Endothelial cell of umbilical vein (primary cell): Measurements from ENCODE around the gene FAM83F. TPM values are rescaled to one million over a fixed set of nuclear protein-coding genes. Genes with fewer than 3 reads are reported as not detected.

Experiments
- BruUV-seq: library from RNA; stranded (reverse); fragments of 400-500 nt; replicated peaks from 2 replicates; lab custom pipeline; 2021; lab: Mats Ljungman, UMichigan
- CTCF ChIA-PET: fragments of 300-600, 350-600 bp; sonication (Branson Sonifier 250); formaldehyde crosslinking; loops from one replicate; lab custom pipeline; 2021; ENCODE audit warnings: antibody characterized with exemption, inconsistent platforms; lab: Charles Lee
- POLR2A ChIA-PET: fragments of 300-600, 350-600 bp; sonication (Branson Sonifier 250); formaldehyde crosslinking; loops from one replicate; lab custom pipeline; 2021; ENCODE audit warnings: antibody characterized with exemption, inconsistent platforms; lab: Charles Lee
- DNase-seq: peaks from one replicate; pipeline ENCODE4 v3.0.0-alpha.2; 2011; ENCODE audit warnings: low read depth, low spot score
- FAIRE-seq: peaks from 2 replicates; lab custom pipeline; 2011; peaks lifted over from hg19 to GRCh38; lab: Jason Lieb, UNC
- H2AFZ ChIP-seq: 2 replicates; pipeline ENCODE4 v1.6.0; 2012; ENCODE audit warnings: low read depth, low read length, control low read depth, inconsistent platforms
- H3K27ac ChIP-seq: 2 replicates; pipeline ENCODE4 v1.5.1; 2011; ENCODE audit warnings: low read depth, mild to moderate bottlenecking, control low read depth, low read length, moderate library complexity; ENCODE audit not compliant: insufficient read depth
- H3K27me3 ChIP-seq, 2 experiments: 2 replicates each; pipeline versions ENCODE4 v1.6.0 to v1.6.1; 2011; ENCODE audit warnings: low read length in 2 of 2, mixed read lengths in 1 of 2; ENCODE audit not compliant: control insufficient read depth in 2 of 2, insufficient read depth in 2 of 2
- H3K36me3 ChIP-seq, 2 experiments: 2 replicates in 1 of 2; 3 replicates in 1 of 2; pipeline ENCODE4 v1.5.1; 2011; ENCODE audit warnings: low read length in 2 of 2, mild to moderate bottlenecking in 1 of 2, moderate library complexity in 1 of 2; ENCODE audit not compliant: control insufficient read depth in 2 of 2, insufficient read depth in 2 of 2; ENCODE audit errors: extremely low read depth in 1 of 2
- H3K4me1 ChIP-seq: 3 replicates; pipeline ENCODE4 v1.5.1; 2011; ENCODE audit warnings: mild to moderate bottlenecking, low read length; ENCODE audit not compliant: control insufficient read depth, insufficient read depth; ENCODE audit errors: extremely low read depth
- H3K4me2 ChIP-seq: 2 replicates; pipeline ENCODE4 v1.6.1; 2011; ENCODE audit warnings: low read length, control low read depth, mixed read lengths; ENCODE audit not compliant: insufficient read depth
- H3K4me3 ChIP-seq, 3 experiments: fragments of 200-600 bp in 1 of 3; sonication (generic), shearing (Covaris generic) in 1 of 3; replicated peaks in 1 of 3; 2 replicates each; pipeline ENCODE4 v1.5.1; 2011 to 2016; ENCODE audit warnings: control low read depth in 3 of 3, low read length in 3 of 3, mild to moderate bottlenecking in 2 of 3, inconsistent platforms in 1 of 3, low read depth in 1 of 3, moderate library complexity in 1 of 3; ENCODE audit not compliant: insufficient read depth in 1 of 3
- H3K79me2 ChIP-seq: 2 replicates; pipeline ENCODE4 v1.6.0; 2012; ENCODE audit warnings: low read length, inconsistent platforms; ENCODE audit not compliant: control insufficient read depth, insufficient read depth
- H3K9ac ChIP-seq: replicated peaks from 2 replicates; pipeline ENCODE3; 2011; ENCODE audit warnings: low read length, control low read depth; ENCODE audit not compliant: insufficient read depth; ENCODE audit errors: extremely low read depth
- H3K9me1 ChIP-seq: replicated peaks from 3 replicates; pipeline ENCODE4 v1.6.0; 2011; ENCODE audit warnings: mild to moderate bottlenecking, low read length; ENCODE audit not compliant: control insufficient read depth, insufficient read depth; ENCODE audit errors: extremely low read depth
- H3K9me3 ChIP-seq: replicated peaks from 2 replicates; pipeline ENCODE4 v1.5.1; 2012; ENCODE audit warnings: low read length, inconsistent platforms; ENCODE audit not compliant: control insufficient read depth, insufficient read depth
- H4K20me1 ChIP-seq: replicated peaks from 2 replicates; pipeline ENCODE3; 2011; ENCODE audit warnings: mild to moderate bottlenecking, low read length; ENCODE audit not compliant: control insufficient read depth, insufficient read depth; ENCODE audit errors: extremely low read depth
- CTCF ChIP-seq, 2 donors: IDR thresholded peaks; 1 replicate in 1 of 2; 2 replicates in 1 of 2; pipeline ENCODE4 v1.5.1; 2011; ENCODE audit warnings: low read length in 2 of 2, mild to moderate bottlenecking in 2 of 2, moderate library complexity in 2 of 2, control low read depth in 1 of 2, inconsistent platforms in 1 of 2, low read depth in 1 of 2; ENCODE audit not compliant: insufficient read depth in 1 of 2; ENCODE audit errors: extremely low read depth in 1 of 2
- EZH2 ChIP-seq: IDR thresholded peaks from 2 replicates; pipeline ENCODE4 v1.6.1; 2012; ENCODE audit warnings: borderline replicate concordance, low read depth, mild to moderate bottlenecking, moderate library complexity, low read length, inconsistent platforms; ENCODE audit not compliant: severe bottlenecking
- FOS ChIP-seq: IDR thresholded peaks from 2 replicates; pipeline ENCODE4 v1.6.1; 2011; ENCODE audit warnings: mild to moderate bottlenecking, low read length, moderate library complexity, borderline replicate concordance; ENCODE audit not compliant: insufficient read depth
- GATA2 ChIP-seq: IDR thresholded peaks from 2 replicates; pipeline ENCODE4 v1.7.0; 2011; ENCODE audit warnings: low read depth, mild to moderate bottlenecking, moderate library complexity, mixed read lengths, low read length; ENCODE audit not compliant: insufficient read length, insufficient read depth
- JUN ChIP-seq: IDR thresholded peaks from 2 replicates; pipeline ENCODE4 v1.6.1; 2011; ENCODE audit warnings: borderline replicate concordance, low read depth; ENCODE audit not compliant: insufficient read length, insufficient read depth
- MAX ChIP-seq: IDR thresholded peaks from 2 replicates; pipeline ENCODE4 v1.6.1; 2011; ENCODE audit not compliant: insufficient read depth, insufficient read length
- MYC ChIP-seq: IDR thresholded peaks from one replicate; pipeline ENCODE4 v1.6.1; 2011; ENCODE audit warnings: mild to moderate bottlenecking, low read depth, low read length
- POLR2A ChIP-seq: IDR thresholded peaks from 2 replicates; pipeline ENCODE4 v1.6.1; 2012; ENCODE audit warnings: low read depth, mild to moderate bottlenecking, control low read depth, low read length
- POLR2AphosphoS5 ChIP-seq: IDR thresholded peaks from 2 replicates; pipeline ENCODE4 v1.6.1; 2012; ENCODE audit warnings: low read depth, mild to moderate bottlenecking, control low read depth, low read length, moderate library complexity; ENCODE audit not compliant: insufficient read depth
- dilution Hi-C: fragments of 300-500 bp; cut with MboI; formaldehyde crosslinking; loops from one replicate; pipeline ENCODE4 v1.15.0; 2019; ENCODE audit warnings: low sequenced_read_pairs; ENCODE audit not compliant: extremely low pct_ligation_motif_present
- intact Hi-C: fragments of 100-400 bp; cut with micrococcal nuclease; formaldehyde crosslinking; loops from one replicate; pipeline ENCODE4 v1.10.0; 2022
- polyA plus RNA-seq, 4 experiments: library from polyadenylated mRNA; depleted of rRNA in 3 of 4; stranded (reverse) in 3 of 4; unstranded in 1 of 4; fragments of >200 nt; gene quantifications; 2 replicates each; pipeline versions ENCODE4 v1.2.1 to v1.2.3, GENCODE V29; 2011 to 2012; ENCODE audit warnings: missing spikeins in 1 of 4
- total RNA-seq: library from RNA; stranded (reverse); gene quantifications from 2 replicates; pipeline ENCODE4 v1.2.3, GENCODE V29; 2021

FAM83F gene
- total and polyA plus RNA-seq, 2 donors (not counting 3 experiments of a cell fraction or from before 2014, with no cell fraction given) = not detected

- H2AFZ ChIP-seq = no peak overlapping the region
- no peaks in the 10 kb centered on the region for H3K9me3 ChIP-seq
- H3K9ac ChIP-seq = no peak overlapping the region
- H3K79me2 ChIP-seq = no peaks in the 10 kb centered on the region
- dilution Hi-C loops (no loop called here), intact Hi-C loops (no loop called here)
- peaks cover 0 to 5% of the 10 kb centered on the region in 2 experiments for H3K27me3 ChIP-seq
- no peaks in the 10 kb centered on the region for H4K20me1 ChIP-seq
- POLR2A ChIA-PET = no interaction called here
- no peaks in the 10 kb centered on the region for H3K36me3 ChIP-seq
- H3K4me3 ChIP-seq = no peak overlapping the region
- no peak for FAIRE-seq
- CTCF ChIA-PET = no interaction called here
- no peak overlapping the region for H3K4me2 ChIP-seq
- H3K9me1 ChIP-seq = no peaks in the 10 kb centered on the region
- H3K27ac ChIP-seq = no peak overlapping the region
- no peak for TF ChIP-seq CTCF (IDR thresholded peaks at IDR 0.05; ENCODE audit: extremely low read depth in 1 of 2, insufficient read depth in 1 of 2, low read depth in 1 of 2, low read length in 2 of 2)
- no peak for TF ChIP-seq FOS
- TF ChIP-seq JUN = no peak
- TF ChIP-seq GATA2 = no peak
- TF ChIP-seq MAX = no peak
- no peak for TF ChIP-seq EZH2
- TF ChIP-seq POLR2AphosphoS5 = no peak
- no peak for TF ChIP-seq MYC
- no peak for TF ChIP-seq POLR2A
- no peak for DNase-seq
- no TSS peak for BruUV-seq
- H3K4me1 ChIP-seq = peaks cover 33% of the 10 kb centered on the region
Observed at GRCh38 chr22:40054486-40054885, 59.7 kb downstream of the FAM83F start.
